Loucy (cell line): ENCODE data around the gene SHROOM4.

ENCODE experiments used
- EZH2phosphoT487 ChIP-seq: fragments of 200-600 bp; IDR thresholded peaks from 2 replicates; pipeline ENCODE4 v1.6.1; 2018; ENCODE audit warnings: antibody characterized with exemption, mild to moderate bottlenecking, moderate library complexity, borderline replicate concordance
- TF ChIP-seq, protein P1 (sequence below): fragments of 200-600 bp; sonication (generic); conservative IDR thresholded peaks from 2 replicates; pipeline ENCODE4 v1.5.1; 2014; ENCODE audit warnings: mild to moderate bottlenecking, antibody characterized with exemption, low read length

- no peak for TF ChIP-seq EZH2phosphoT487
- TF ChIP-seq, protein P1, sequence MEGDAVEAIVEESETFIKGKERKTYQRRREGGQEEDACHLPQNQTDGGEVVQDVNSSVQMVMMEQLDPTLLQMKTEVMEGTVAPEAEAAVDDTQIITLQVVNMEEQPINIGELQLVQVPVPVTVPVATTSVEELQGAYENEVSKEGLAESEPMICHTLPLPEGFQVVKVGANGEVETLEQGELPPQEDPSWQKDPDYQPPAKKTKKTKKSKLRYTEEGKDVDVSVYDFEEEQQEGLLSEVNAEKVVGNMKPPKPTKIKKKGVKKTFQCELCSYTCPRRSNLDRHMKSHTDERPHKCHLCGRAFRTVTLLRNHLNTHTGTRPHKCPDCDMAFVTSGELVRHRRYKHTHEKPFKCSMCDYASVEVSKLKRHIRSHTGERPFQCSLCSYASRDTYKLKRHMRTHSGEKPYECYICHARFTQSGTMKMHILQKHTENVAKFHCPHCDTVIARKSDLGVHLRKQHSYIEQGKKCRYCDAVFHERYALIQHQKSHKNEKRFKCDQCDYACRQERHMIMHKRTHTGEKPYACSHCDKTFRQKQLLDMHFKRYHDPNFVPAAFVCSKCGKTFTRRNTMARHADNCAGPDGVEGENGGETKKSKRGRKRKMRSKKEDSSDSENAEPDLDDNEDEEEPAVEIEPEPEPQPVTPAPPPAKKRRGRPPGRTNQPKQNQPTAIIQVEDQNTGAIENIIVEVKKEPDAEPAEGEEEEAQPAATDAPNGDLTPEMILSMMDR: no peak
Observed at GRCh38 chrX:50586407-50586806, 227.6 kb downstream of the SHROOM4 start.
